ENCODE measurements around the gene COL4A2. TPM values are rescaled to one million over a fixed set of nuclear protein-coding genes. Genes with fewer than 3 reads are reported as not detected.

Gene COL4A2
- total and polyA plus RNA-seq, 2 donors (not counting 1 experiment from before 2014, with no cell fraction given): 0.17 TPM; not detected in 1

GRCh38 chr13:110431425-110432294, 124.6 kb downstream of the COL4A2 start:
- Mint-ChIP-seq H3K4me3 (no peak overlapping the region), H3K27me3 (peaks cover 29% of the 10 kb centered on the region), H3K27ac (no peak overlapping the region), H3K4me1 (no peaks in the 10 kb centered on the region), H3K9me3 (ENCODE audit: insufficient read depth) (no peaks in the 10 kb centered on the region)
- Histone ChIP-seq H3K4me1 (ENCODE audit: control insufficient read depth in 2 of 2, insufficient read depth in 2 of 2, low read length in 2 of 2) (no peaks in the 10 kb centered on the region), H4K20me1 (ENCODE audit: control insufficient read depth, insufficient read depth, low read length, poor library complexity, severe bottlenecking) (no peaks in the 10 kb centered on the region), H3K4me3 (ENCODE audit: control extremely low read depth in 1 of 5, extremely low read depth in 1 of 5, insufficient read depth in 1 of 5, low read depth in 2 of 5, low read length in 4 of 5) (no peak overlapping the region), H3K27ac (ENCODE audit: low read length in 2 of 2) (no peak overlapping the region), H3K4me2 (replicated peaks; ENCODE audit: low read depth, low read length, poor library complexity, severe bottlenecking) (no peak overlapping the region), H3K36me3 (replicated peaks in 1 of 2; ENCODE audit: control extremely low read depth in 1 of 2, control insufficient read depth in 1 of 2, extremely low read depth in 1 of 2, insufficient read depth in 2 of 2, low read length in 1 of 2) (no peaks in the 10 kb centered on the region), H3K9me3 (ENCODE audit: control extremely low read depth in 1 of 3, control insufficient read depth in 2 of 3, insufficient read depth in 1 of 3, low read length in 2 of 3) (no peaks in the 10 kb centered on the region), H2AFZ (ENCODE audit: insufficient read depth, low read depth, low read length, poor library complexity, severe bottlenecking) (no peak overlapping the region), H3K79me2 (ENCODE audit: control insufficient read depth, insufficient read depth, low read length) (no peaks in the 10 kb centered on the region), H3K9ac (ENCODE audit: low read length) (no peak overlapping the region), H3K27me3 (replicated peaks in 1 of 4; ENCODE audit: control extremely low read depth in 1 of 4, control insufficient read depth in 3 of 4, insufficient read depth in 4 of 4, low read length in 3 of 4) (peaks cover 0 to 11% (median 2%) of the 10 kb centered on the region in 4 experiments)
- POLR2A ChIA-PET: no interaction called here
- TF ChIP-seq EZH2 (IDR thresholded peaks at IDR 0.05; ENCODE audit: borderline replicate concordance, insufficient read depth, low read depth, low read length, poor library complexity, severe bottlenecking) (no peak), CTCF (IDR thresholded peaks at IDR 0.05) (no peak)
- DNase-seq: no peak
- ATAC-seq (ENCODE audit: low read depth): no peak
- intact Hi-C loops (cut with micrococcal nuclease): no loop called here
- CTCF ChIA-PET: no interaction called here
- 89% methylated on average over 12 of the region's 13 CpGs for WGBS (ENCODE audit: insufficient coverage)

GRCh38 chr13:110432522-110432921, 125.4 kb downstream of the COL4A2 start:
- Histone ChIP-seq H2AFZ (ENCODE audit: insufficient read depth, low read depth, low read length, poor library complexity, severe bottlenecking) (no peak overlapping the region), H3K9me3 (ENCODE audit: control extremely low read depth in 1 of 3, control insufficient read depth in 2 of 3, insufficient read depth in 1 of 3, low read length in 2 of 3) (no peaks in the 10 kb centered on the region), H3K79me2 (ENCODE audit: control insufficient read depth, insufficient read depth, low read length) (no peaks in the 10 kb centered on the region), H3K4me2 (replicated peaks; ENCODE audit: low read depth, low read length, poor library complexity, severe bottlenecking) (no peak overlapping the region), H3K9ac (ENCODE audit: low read length) (no peak overlapping the region), H3K4me1 (ENCODE audit: control insufficient read depth in 2 of 2, insufficient read depth in 2 of 2, low read length in 2 of 2) (no peaks in the 10 kb centered on the region), H4K20me1 (ENCODE audit: control insufficient read depth, insufficient read depth, low read length, poor library complexity, severe bottlenecking) (no peaks in the 10 kb centered on the region), H3K27ac (ENCODE audit: low read length in 2 of 2) (no peak overlapping the region), H3K27me3 (replicated peaks in 1 of 4; ENCODE audit: control extremely low read depth in 1 of 4, control insufficient read depth in 3 of 4, insufficient read depth in 4 of 4, low read length in 3 of 4) (peaks cover 0 to 11% (median 2%) of the 10 kb centered on the region in 4 experiments), H3K36me3 (replicated peaks in 1 of 2; ENCODE audit: control extremely low read depth in 1 of 2, control insufficient read depth in 1 of 2, extremely low read depth in 1 of 2, insufficient read depth in 2 of 2, low read length in 1 of 2) (no peaks in the 10 kb centered on the region), H3K4me3 (ENCODE audit: control extremely low read depth in 1 of 5, extremely low read depth in 1 of 5, insufficient read depth in 1 of 5, low read depth in 2 of 5, low read length in 4 of 5) (no peak overlapping the region)
- H3K4me3 Mint-ChIP-seq: no peak overlapping the region
- 100% methylated on average over 1 of the region's 3 CpGs for WGBS (ENCODE audit: insufficient coverage)
- ChIA-PET POLR2A (no interaction called here), CTCF (interaction anchor here (1.6 kb wide), 1 partner anchor 12 kb away, joined by 4 read pairs; no protein-coding TSS in a partner anchor)
- no peaks in the 10 kb centered on the region for H3K4me1 Mint-ChIP-seq
- ATAC-seq (ENCODE audit: low read depth) (no peak), DNase-seq (no peak)
- peaks cover 31% of the 10 kb centered on the region for H3K27me3 Mint-ChIP-seq
- H3K9me3 Mint-ChIP-seq (ENCODE audit: insufficient read depth): no peaks in the 10 kb centered on the region
- intact Hi-C loops (cut with micrococcal nuclease): no loop called here
- no peak overlapping the region for H3K27ac Mint-ChIP-seq
- no peak for TF ChIP-seq EZH2 (IDR thresholded peaks at IDR 0.05; ENCODE audit: borderline replicate concordance, insufficient read depth, low read depth, low read length, poor library complexity, severe bottlenecking)
- TF ChIP-seq CTCF (IDR thresholded peaks at IDR 0.05): no peak

Data from B cell (primary cell).